ENCODE measurements around the gene FADS2.

DNA sequence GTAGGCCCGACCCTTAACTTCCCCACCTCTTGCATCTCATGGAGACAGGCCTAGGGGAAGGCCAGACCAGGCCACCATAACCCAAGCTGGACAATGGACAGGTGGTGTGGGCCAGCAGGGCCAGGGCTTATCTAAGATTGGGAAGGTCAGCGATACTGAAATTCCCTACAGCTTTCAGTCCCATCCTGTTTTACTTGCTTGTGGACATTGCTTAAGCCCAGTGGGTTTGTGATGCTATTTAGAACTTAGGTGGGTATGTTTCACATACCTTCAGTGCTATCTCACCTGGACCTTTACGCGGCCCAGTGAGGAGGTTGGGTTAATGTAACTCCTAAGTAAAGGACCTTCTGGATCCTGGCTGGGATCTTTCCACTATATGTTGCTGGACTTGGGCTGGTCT, 1.7 kb downstream of the FADS2 start:
- TF ChIP-seq OSR1 (CRISPR knock-in tag; IDR thresholded peaks at IDR 0.05) = no peak
- TF ChIP-seq, protein P1, sequence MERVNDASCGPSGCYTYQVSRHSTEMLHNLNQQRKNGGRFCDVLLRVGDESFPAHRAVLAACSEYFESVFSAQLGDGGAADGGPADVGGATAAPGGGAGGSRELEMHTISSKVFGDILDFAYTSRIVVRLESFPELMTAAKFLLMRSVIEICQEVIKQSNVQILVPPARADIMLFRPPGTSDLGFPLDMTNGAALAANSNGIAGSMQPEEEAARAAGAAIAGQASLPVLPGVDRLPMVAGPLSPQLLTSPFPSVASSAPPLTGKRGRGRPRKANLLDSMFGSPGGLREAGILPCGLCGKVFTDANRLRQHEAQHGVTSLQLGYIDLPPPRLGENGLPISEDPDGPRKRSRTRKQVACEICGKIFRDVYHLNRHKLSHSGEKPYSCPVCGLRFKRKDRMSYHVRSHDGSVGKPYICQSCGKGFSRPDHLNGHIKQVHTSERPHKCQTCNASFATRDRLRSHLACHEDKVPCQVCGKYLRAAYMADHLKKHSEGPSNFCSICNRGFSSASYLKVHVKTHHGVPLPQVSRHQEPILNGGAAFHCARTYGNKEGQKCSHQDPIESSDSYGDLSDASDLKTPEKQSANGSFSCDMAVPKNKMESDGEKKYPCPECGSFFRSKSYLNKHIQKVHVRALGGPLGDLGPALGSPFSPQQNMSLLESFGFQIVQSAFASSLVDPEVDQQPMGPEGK (CRISPR knock-in tag; IDR thresholded peaks at IDR 0.05; ENCODE audit: borderline replicate concordance) = no peak
- TF ChIP-seq CREB5 (CRISPR knock-in tag; IDR thresholded peaks at IDR 0.05; ENCODE audit: low read depth) = no peak
- no peak for TF ChIP-seq ESRRG (CRISPR knock-in tag; IDR thresholded peaks at IDR 0.05)
- TF ChIP-seq PPARA (CRISPR knock-in tag; IDR thresholded peaks at IDR 0.05; ENCODE audit: borderline replicate concordance) = no peak
- TF ChIP-seq ZFP30 (CRISPR knock-in tag; IDR thresholded peaks at IDR 0.05) = no peak
- TF ChIP-seq RARB (CRISPR knock-in tag; IDR thresholded peaks at IDR 0.05) = no peak
- TF ChIP-seq ZFP3 (CRISPR knock-in tag; IDR thresholded peaks at IDR 0.05) = no peak
- TF ChIP-seq, protein P2, sequence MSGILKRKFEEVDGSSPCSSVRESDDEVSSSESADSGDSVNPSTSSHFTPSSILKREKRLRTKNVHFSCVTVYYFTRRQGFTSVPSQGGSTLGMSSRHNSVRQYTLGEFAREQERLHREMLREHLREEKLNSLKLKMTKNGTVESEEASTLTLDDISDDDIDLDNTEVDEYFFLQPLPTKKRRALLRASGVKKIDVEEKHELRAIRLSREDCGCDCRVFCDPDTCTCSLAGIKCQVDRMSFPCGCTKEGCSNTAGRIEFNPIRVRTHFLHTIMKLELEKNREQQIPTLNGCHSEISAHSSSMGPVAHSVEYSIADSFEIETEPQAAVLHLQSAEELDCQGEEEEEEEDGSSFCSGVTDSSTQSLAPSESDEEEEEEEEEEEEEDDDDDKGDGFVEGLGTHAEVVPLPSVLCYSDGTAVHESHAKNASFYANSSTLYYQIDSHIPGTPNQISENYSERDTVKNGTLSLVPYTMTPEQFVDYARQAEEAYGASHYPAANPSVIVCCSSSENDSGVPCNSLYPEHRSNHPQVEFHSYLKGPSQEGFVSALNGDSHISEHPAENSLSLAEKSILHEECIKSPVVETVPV (CRISPR knock-in tag; IDR thresholded peaks at IDR 0.05) = no peak
